AG10803 (cell line): Measurements from ENCODE around the gene CCDC51.

Experiments
- DNase-seq: peaks from one replicate; pipeline ENCODE4 v3.0.0; 2010; ENCODE audit warnings: low read depth
- H3K4me3 ChIP-seq: 2 replicates; pipeline ENCODE4 v1.5.1; 2011; ENCODE audit warnings: mild to moderate bottlenecking, low read length, control low read depth
- TF ChIP-seq, protein P1 (sequence below): conservative IDR thresholded peaks from 2 replicates; pipeline ENCODE4 v1.5.1; 2011; ENCODE audit warnings: mild to moderate bottlenecking, low read length, control low read depth, inconsistent platforms

CCDC51 gene

DNA sequence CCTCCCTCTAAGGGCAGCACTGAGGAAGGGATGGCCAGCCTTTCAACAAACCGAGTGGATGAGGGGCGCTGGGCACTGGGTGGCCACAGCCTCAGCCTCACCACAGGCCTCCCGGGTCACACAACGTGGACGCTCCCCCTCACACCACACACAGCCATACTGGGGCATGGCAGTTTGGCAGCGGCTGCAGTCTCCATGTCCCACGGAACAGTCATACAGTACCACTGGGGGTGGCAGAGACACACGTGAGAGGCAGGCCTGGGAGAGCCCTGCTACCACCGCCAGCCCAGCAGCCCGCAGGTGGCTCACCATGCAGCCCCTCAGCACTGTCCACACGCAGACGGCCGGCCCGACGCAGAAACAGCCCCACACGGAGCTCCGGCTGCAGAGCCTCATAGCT lies 21.8 kb downstream of the CCDC51 start:
- TF ChIP-seq, protein P1, sequence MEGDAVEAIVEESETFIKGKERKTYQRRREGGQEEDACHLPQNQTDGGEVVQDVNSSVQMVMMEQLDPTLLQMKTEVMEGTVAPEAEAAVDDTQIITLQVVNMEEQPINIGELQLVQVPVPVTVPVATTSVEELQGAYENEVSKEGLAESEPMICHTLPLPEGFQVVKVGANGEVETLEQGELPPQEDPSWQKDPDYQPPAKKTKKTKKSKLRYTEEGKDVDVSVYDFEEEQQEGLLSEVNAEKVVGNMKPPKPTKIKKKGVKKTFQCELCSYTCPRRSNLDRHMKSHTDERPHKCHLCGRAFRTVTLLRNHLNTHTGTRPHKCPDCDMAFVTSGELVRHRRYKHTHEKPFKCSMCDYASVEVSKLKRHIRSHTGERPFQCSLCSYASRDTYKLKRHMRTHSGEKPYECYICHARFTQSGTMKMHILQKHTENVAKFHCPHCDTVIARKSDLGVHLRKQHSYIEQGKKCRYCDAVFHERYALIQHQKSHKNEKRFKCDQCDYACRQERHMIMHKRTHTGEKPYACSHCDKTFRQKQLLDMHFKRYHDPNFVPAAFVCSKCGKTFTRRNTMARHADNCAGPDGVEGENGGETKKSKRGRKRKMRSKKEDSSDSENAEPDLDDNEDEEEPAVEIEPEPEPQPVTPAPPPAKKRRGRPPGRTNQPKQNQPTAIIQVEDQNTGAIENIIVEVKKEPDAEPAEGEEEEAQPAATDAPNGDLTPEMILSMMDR = no peak
- no peak overlapping the region for H3K4me3 ChIP-seq
- no peak for DNase-seq

DNA sequence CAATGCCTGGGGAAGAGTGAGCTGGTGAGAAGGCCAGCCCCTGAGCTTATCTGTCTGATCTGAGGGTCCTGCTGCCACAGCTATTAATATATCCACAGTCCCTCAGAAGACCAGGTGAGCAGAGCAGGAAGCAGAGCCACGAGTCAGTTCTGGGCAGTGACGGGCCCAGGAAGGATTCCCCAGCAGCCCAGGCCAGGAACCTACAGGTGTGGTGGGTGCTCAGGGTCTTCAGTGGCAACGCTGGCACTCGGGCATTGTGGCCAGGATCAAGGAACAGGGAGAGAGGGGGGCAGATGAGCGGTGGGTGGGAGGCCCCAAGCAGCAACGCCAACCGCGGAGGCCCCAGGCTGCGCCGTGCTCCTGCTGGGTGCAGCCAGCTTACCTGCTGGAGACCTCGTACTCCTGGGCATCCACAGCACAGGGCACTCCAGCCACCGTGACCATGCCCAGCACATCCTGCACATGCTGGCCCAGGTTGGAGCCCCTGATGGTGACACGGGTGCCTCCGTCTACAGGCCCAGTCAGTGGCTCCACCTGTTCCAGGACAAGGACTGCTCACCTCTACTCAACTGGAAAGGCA lies 22.3 kb downstream of the CCDC51 start:
- TF ChIP-seq, protein P1 = no peak
- no peak for DNase-seq
- H3K4me3 ChIP-seq = no peak overlapping the region

DNA sequence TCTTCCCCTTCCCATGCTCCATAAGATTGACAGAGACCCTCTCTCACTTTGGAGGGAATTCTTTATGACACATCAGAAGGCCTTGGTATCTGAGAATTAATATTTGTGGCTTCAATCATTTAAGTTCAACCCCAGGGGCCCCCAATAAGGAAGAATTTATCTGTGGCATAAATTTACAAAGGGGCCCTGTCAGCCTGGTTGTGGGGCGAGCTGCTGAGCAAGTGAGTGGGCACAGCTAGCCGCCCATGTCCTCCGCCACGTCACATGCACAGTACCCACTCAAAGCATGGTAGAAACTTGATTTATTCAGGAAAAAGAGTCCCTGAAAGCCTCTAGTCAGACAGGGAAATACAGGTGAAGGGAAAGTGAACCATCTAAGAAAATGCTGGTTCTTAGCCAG lies 23.4 kb downstream of the CCDC51 start:
- H3K4me3 ChIP-seq = no peak overlapping the region
- DNase-seq = no peak
- TF ChIP-seq, protein P1 = no peak

DNA sequence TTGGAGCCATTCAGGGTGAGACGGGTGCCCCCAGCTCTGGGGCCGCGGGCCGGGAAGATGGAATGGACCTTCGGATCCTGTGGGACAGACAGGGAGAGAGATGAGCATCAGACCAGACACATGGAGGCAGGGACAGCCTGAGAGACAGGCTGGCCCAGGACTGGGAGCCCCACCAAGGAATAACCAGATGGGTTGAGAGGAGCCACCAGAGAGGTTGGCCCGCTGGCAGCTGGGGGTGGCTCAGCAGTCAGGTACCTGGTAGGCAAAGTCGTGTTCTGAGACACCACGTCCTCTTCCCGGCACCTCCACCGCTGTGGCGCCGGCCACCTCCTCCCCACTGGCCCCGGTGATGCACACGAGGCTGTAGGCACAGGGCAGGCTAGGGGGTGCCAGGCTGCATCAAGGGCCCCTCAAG lies 23.8 kb downstream of the CCDC51 start:
- TF ChIP-seq, protein P1 = no peak
- DNase-seq = no peak
- no peak overlapping the region for H3K4me3 ChIP-seq

DNA sequence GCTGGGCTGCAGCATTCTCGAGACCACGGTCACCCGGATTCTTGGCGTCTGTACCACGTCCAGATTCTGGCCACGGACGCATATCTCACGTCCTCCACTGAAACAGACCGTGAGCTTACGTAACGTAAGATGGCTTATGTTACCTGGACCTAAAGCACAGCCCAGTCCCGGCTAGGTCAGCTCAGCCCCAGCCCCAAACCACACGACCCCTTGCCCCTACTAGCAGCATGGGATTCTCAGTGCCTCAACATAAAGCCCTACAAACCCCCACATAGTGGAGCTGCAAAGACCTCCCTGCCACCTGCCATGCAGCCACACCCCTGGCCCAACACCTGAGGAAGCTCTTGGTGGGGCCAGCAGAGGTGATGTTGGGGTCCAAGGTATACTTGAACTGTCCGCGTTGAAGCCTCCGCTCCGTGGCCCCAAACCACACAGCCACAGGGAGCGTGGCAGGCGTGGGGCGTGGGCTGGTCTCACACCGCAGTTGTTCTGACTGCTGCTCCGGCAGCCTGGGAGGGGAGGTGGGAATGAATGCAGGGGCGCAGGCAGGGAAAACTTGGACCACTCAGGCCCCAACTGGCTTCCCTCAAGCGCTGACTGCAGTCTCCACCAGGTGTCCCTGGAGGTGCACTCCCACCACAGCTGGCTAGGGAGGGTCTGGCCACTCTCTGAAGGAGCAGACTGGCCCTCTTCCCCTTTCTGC lies 24.5 kb downstream of the CCDC51 start:
- TF ChIP-seq, protein P1 = no peak
- no peak overlapping the region for H3K4me3 ChIP-seq
- no peak for DNase-seq

DNA sequence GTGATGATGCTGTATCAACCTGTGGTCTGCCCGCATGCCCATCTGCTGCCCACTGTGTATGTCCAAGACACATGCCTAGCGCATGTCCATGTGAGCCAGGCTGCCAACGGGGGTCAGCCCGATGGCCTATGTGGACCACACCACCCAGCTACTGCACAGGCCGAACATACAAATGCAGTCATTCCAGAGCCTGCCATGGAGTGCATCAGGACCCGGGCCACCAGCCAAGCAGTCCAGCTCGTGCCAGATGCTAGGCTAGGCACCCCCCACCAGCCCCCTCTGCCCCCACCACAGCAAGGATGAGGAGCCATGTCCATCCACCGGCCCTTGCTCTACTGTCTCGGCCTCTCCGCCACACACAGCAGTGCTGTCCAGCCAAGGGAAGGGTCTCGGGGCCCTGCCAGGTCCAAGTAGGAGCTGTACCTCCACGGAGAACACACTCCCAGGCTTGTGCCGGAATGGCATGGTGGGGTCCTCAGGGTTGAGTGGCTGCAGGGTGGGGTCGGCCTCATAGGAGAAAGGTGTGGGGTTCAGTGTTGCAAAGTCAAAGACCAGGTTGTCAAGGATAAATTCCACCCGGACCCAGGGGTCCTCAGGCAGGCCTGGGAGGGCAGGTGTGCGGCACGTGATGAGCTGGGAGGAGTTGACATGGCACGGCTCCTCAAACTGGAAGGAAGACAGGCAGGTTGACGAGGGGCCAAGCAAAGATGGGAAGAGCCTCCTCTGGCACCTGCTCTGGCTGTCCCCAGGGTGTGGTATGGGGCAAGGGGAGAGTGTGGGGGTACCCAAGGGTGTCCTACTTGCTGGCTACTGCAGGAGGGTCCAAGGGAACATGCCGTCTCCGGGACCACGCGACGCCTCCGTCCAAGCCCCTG lies 25.3 kb downstream of the CCDC51 start:
- H3K4me3 ChIP-seq = no peak overlapping the region
- TF ChIP-seq, protein P1 = no peak
- no peak for DNase-seq
